NCI-H748 (cell line): ENCODE measurements around the gene FOXP1.
A peak's percentile ranks its signal among the peaks of the same experiment; 100 is the strongest.
"Not testable (repeated sequence)": the region's sequence is repeated elsewhere in the genome, so short reads cannot be mapped to it uniquely, and the experiment has no call there.

Experiments used
- DNase-seq: peaks from one replicate; lab custom pipeline; 2025; ENCODE audit not compliant: unreplicated experiment; lab: John Stamatoyannopoulos, UW

The FOXP1 gene

GRCh38 chr3:71533588-71533987 is 49.9 kb downstream of the FOXP1 start:
- DNase-seq = no peak

DNA sequence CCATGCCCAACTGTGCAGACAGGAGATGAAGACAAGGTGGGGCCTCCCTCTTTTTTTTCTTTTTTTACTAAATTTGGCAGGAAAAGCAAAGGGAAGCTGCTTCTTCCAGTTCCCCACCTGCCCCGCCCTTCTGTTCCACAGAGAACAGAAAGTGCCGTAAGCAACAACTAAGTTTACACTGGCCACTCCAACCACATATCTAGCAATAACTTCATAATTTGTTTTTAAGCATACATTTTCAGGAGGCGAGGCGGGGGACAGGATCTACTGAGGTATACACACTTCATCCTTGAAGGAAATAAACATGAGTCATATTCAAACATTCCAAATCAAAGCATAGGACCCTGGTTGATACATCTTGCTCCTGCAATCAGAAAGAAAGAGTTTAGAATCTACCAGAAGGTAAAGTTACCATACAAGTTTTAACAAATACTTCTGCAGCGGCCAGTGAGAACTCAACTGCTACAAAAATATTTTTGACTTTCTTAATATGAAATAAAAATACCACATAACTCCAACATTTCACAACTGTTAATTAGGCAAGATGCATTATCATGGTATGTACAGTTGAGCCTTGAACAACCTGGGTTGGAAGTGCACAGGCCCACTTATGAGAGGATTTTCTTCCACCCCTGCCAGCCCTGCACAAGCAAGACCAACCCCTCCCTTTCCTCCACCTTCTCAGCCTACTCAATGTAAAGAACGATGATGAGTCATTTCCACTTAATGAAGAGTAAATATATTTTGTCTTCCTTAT is 50.7 kb downstream of the FOXP1 start:
- no peak for DNase-seq

DNA sequence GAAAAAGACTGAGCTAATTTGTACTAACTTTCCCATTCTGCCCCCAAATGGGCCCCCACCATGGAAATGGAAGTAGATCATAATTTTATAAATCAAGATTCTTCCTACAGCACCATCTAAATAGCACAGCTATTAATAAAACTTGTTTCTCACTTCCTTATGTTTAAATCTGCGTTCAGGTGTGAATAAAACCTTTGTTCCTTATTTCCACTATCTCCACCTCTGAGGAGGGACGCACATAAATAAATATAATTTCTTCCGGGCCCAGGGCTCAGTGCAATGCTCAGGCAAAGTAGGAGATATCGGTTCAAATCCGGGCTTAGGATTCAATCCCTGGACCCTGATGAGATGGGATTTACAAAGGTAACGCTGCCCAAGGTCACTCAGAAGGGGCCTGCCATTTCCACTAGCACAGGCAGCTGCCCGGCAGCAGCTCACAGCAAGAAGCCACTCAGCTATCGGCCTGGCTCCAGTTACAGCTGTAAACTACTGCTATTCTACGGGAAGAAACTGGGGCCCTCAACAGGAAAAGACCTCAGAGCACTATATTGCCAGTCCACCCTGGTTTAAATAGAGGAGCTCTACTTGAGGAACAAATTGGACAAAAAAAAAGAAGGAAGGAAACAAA is 52.5 kb downstream of the FOXP1 start:
- DNase-seq = peak; percentile 6

DNA sequence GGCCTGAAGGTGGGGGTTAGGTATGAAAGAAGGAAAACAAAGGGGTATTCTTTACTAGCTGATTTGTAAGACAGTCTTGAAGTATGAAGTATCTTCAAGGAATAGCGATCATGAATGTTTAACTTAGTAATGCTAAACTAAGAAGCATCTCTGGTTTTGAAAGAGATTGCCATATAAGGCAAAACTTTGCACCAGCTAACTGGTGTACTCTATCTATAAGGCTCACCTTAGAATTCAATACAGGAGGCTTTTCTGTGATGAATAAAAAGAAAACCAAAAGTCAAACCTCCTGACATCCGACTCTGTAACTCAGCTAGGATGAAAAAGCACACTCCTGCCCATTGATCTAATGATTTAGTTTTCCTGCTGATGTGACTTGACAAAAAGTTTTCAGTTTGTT is 54.7 kb downstream of the FOXP1 start:
- DNase-seq = no peak

DNA sequence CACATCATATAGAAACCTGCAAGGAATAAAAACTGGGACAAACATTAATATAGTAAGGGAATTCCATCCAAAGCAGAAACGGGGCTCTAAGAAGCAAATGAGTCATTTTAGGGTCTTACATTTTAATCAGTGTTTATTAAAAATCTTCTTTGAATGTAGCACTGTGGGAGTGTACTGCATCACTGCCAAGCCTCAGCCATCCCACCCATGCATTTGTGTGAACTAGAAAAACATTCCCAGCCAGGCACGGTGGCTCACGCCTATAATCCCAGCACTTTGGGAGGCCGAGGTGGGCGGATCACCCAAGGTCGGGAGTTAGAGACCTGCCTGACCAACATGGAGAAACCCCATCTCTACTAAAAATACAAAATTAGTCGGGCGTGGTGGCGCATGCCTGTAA is 57.1 kb downstream of the FOXP1 start:
- not testable (repeated sequence) for DNase-seq

- no peak for DNase-seq
Observed at GRCh38 chr3:71525391-71525790, 58.1 kb downstream of the FOXP1 start.

DNA sequence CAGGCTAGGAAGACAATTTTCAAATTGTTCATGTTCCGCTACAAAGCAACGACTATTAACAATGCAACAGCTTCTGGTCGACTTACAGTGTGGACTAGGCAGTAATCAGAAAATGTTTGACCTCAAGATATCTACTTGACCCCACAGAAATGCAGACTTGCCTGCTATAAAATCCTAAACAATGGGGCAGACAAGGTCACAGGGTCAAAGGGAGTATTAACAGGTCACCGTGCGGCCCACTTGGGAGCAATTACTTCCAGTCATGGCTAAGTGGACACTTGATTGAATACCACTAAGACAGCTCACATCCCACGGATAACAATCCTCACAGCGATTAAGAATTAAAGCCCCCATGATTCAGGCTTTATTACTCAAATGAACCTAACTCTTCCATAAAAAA is 58.9 kb downstream of the FOXP1 start:
- no peak for DNase-seq

DNA sequence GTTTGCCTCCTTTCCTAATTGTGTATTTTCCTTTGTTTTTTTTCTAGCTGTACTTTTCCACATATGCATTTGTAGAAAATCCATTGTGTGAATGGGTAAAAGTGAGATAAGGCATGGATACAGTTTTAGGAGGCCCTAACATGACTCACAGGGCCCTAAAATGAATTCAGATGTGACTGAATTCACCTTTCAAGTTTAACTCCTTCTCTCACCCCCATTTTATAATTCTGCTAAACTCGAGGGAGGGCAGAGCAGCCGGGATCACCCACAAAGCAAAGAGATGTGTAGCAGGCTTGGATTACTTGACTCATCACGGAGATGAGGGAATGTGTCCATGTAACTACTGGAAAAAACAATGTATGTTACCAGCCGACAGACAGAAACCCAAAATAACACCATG is 59.9 kb downstream of the FOXP1 start:
- DNase-seq = no peak

GRCh38 chr3:71521940-71522876 is 61.3 kb downstream of the FOXP1 start:
- DNase-seq = no peak

- no peak for DNase-seq
Observed at GRCh38 chr3:71521021-71521352, 62.5 kb downstream of the FOXP1 start.

GRCh38 chr3:71520161-71521020 is 63.1 kb downstream of the FOXP1 start:
- DNase-seq = no peak

DNA sequence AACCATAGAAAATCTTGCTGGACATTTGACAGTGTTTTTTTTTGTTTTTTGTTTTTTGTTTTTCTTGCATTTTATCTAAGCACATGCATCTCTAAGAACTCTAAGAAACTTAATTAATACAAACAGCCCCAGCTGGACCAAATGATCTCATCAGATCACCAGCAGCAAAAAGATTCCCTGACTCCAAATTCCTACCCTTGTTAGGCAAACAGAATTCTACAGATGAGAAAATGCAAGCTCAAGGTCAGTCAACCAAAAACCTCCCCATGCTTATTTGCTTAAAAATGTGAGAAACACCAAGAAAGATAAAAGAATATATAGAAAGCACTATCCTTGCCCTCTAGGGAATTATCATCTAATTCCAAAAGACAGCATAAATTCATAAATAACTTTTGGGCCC is 65.4 kb downstream of the FOXP1 start:
- no peak for DNase-seq

DNA sequence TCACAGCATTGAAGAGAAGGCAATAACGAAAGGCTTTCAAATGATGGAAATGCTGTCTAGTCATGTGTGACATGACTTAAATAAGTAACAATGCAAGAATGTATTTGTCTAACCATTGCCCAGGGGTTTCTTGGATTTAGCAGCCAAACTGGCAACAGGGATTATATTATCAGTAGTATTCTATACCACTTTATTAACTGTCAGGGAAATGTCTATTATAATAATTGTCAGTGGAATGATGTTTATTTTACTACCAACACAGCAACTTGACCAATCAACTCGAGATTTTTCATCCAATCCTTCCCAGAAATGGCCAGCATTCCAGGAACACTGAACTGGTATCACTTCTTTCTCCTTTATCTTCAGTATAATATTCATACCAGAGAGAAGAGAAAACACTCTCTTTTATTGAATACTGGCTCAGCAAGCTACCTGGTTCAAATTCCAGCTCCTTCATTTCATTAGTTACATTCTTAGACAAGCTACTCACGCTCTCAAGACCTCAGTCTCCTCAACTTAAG is 66.2 kb downstream of the FOXP1 start:
- no peak for DNase-seq

DNA sequence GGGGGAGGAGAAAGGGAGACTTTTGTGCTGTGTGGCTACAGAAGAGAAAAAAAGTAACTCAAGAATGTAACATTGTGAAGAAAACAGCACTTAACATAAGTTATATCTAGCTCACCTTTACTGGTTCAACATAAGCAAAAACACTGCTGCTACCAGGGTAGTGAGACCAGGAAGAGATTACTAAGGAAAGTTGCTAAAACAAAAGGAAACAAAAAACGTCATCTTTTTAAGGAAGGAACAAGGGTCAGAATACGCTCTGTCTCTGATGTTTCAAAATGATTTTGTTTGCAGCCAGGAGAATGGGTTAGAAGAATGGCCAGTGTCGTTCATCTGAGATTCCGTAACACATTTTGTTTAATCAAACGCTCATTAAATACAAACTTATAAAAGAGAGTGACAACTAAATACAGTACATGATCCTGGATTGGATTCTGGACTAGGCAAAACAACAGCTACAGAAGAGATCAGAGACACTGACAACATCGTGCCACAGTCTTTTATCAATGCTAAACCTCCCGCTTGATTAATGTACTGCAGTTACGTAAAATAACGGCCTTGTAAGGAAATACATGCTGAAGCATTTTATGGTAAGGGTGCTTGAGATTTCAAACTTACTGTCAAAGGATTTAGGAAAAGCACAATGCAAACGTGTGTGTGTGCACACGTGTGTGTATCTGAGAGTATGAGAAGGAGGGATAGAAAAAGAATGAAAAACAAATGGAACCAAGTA is 67.7 kb downstream of the FOXP1 start:
- DNase-seq = no peak

DNA sequence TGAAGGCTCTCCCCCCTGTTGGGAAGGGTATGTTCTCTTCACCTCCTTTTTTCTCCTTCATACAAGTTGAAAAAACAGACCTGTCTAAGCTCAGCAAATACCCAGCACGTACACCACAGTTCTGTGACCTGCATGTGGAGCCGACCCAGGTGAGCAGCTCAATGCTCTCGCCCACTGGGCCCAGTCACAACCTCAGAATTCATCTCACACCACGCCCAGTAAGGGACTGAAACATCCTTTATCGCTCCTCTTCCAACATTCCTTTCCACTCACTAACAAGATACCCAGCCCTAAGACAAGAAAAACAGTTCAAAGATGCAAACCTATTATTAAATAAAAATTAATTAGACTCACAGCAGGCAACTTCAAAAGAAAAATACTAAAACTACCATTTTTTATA is 68.9 kb downstream of the FOXP1 start:
- DNase-seq = no peak

DNA sequence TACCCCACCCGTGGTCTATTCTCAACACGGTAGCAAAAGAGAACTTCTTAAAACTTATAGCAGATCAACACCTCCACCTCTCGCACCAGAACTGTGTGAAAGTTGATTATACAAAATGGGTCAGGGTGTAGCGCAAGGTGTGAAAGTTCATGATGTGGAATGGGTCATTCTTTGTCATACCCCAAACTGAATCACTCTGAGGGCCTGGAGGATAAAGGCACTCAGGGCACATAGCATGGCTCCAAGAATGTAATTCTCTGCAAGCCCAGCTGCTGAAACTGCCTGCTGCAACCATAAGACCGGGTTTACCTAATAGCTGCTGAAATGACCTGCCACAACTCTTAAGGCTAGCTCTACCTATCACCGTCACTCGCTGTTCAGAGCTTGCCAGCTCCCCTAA is 70.0 kb downstream of the FOXP1 start:
- DNase-seq = no peak

- no peak for DNase-seq
Observed at GRCh38 chr3:71513081-71513480, 70.4 kb downstream of the FOXP1 start.

- no peak for DNase-seq
Observed at GRCh38 chr3:71512544-71512943, 71.0 kb downstream of the FOXP1 start.

DNA sequence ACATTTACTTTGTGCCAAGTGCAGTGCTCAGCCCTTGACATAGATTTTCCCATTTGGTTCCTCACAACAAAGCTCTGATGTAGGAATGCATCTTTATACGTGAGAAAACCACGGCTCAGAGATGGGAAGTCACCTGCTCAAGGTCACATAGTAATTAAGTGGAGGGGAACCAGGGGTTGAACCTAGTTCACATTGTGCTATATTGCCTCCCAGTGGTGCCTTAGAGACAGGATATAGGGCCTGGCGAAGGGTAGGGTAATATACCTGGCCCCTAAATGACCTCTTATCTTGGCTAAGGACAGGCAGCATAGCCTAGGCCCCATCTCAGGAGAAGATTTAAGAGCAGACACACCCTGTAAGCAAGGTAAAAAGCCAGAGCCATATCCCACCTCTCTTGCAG is 71.5 kb downstream of the FOXP1 start:
- DNase-seq = peak; percentile 26

GRCh38 chr3:71511446-71511845 is 72.1 kb downstream of the FOXP1 start:
- no peak for DNase-seq
